Measurements from ENCODE around the gene ESM1.
"Not testable (repeated sequence)": the region's sequence is repeated elsewhere in the genome, so short reads cannot be mapped to it uniquely, and the experiment has no call there.

ESM1 gene, protein sequence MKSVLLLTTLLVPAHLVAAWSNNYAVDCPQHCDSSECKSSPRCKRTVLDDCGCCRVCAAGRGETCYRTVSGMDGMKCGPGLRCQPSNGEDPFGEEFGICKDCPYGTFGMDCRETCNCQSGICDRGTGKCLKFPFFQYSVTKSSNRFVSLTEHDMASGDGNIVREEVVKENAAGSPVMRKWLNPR

DNA sequence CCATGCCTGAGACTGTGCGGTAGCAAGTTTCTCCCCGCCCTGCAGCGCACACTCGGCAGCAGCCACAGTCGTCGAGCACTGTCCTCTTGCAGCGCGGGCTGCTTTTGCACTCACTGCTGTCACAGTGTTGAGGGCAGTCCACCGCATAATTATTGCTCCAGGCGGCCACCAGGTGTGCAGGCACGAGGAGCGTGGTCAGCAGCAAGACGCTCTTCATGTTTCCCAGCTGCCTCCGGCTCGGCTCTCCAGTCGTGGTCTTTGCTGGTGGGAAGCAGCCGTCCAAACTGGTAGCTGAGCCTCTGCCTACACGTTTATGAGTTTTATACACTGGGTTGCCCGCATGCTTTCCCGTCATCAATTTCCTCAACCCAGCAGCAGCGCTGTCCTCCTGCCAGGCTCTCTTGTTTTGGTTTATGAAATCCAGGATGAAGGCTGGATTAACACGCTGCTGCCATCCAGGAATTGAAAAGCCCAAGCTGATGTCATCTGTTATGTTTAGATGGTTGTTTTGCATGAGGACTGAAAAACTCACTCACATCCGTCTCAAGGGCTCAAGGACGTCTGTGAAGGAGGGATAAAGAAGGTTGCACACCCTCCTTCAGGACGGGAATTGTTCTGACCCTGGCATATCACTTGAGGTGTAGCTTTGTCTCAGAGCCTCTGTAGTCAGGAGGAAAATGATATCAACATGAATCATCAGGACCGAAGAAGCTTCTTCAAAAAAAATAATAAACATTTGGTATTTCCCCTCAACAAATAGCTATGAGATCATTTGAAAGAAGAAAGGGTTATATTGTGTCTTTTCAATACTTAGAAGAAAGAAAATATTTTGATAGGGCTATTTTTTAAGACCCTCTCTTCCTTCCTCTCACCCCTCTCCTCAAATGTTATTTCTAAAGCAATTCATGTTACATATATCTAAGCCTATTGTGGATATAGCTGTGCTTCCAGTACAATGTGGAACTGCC, at the start of gene ESM1:
ESM1 (minus strand) TSS at position 293 of the 968 bp plus-strand sequence; CDS start at position 217, 76 bp downstream.
- no peak for FAIRE-seq

DNA sequence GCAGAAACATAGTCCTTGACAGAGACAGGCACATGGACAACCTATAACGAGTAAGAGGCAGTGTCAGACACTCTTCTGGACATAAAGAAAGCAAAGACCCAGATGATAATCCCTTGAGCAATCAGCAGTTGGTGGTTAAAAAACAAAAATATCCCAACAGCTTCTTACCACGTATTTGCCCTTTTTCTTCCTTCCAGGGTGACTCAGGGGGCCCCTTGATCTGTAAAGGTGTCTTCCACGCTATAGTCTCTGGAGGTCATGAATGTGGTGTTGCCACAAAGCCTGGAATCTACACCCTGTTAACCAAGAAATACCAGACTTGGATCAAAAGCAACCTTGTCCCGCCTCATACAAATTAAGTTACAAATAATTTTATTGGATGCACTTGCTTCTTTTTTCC, 48.2 kb upstream of the ESM1 start:
- FAIRE-seq: no peak

DNA sequence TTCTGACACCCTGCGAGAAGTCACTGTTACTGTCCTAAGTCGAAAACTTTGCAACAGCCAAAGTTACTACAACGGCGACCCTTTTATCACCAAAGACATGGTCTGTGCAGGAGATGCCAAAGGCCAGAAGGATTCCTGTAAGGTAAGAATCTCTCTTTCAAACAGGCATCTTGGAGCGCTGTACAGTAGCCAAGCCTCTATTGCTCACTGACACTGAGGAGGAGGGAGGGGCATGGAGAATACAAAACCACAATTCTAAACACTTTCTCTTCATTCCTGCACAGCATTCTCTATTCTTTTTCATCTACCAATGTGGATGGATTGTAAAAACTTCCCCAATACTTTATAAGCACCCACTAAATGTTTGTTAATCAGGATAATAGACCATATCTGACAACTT, 46.1 kb upstream of the ESM1 start:
- FAIRE-seq: no peak

DNA sequence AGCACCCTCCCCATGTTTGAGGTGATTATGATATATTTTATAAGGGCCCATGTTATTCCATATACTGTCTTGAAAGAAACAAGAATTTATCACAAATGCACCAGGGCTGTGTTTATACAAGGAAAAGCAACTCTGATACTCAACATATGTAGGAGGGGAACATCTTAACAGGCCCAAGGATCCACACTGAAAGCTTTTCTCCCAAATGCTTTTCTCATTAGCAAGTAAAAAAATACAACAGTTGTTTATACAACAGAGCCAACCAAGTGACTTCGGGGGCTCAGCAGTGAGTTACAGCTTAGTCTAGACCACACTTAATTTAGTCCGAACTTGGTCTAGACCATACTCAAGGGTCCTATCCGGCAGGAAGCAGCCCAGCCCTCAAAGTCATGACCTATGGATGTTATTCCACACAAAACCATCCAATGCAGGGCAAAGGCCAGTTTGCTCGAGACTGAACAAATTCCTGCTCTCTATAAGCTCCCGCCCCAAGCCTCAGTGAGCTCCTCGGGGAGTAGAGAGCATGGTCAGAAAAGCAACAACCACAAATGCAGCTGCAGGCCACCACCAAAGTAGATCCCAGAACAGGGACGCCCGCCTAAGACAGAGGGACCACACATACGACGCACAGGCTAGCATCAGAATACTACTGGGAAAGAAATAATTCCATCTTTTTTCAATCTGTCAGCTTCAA, 45.4 kb upstream of the ESM1 start:
- FAIRE-seq: no peak

DNA sequence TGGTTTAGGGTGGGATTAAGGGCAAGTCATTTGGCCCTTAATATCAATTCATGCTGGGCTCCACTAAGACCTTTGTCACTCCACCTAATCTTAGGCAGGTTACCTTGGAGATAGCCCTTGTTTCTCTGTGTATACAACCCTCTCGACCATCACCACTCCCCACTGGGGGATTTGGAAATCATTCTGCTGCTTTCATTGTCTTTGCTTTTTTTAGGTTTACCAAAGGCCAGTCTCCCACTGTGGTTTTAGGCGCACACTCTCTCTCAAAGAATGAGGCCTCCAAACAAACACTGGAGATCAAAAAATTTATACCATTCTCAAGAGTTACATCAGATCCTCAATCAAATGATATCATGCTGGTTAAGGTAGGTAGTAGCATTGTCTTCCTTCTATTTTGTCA, 44.8 kb upstream of the ESM1 start:
- FAIRE-seq: no peak

DNA sequence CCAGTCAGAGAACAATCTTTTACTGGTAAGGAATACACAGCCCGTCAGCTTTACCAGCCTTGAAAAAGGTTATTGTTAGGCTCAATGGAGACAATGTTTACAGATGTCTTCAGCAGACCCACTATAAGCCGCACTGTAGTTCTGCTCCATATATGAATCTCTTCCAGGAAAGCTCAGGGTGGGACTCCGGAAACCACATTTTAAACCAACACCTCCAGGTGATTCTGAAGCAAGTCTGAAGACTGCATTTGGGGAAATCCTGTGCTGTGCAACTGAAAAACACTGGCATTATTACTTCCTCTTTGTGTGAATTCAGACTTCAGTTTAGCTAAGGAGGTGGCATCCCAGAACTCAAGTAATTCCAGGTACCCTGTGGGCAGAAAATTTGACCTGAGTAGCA, 42.2 kb upstream of the ESM1 start:
- FAIRE-seq: no peak

DNA sequence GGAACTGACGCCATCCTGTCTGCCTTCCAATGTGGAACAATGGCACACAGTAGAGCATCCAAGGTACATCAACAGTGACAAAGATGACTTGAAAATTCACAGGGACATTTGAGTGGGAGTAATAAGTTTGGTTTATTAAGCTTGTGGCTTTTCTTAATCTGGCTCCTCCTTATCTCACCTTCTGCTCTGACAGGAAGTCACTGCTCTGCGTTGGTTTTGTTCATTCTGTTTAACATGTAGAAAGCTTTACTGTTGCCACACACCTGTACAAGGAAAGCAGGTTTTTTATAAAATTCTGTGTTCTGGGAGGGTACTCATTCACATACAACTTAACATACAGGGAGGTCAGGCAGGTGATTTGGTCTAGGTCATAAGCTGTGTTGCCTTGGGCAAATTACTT, 37.1 kb upstream of the ESM1 start:
- FAIRE-seq: no peak

DNA sequence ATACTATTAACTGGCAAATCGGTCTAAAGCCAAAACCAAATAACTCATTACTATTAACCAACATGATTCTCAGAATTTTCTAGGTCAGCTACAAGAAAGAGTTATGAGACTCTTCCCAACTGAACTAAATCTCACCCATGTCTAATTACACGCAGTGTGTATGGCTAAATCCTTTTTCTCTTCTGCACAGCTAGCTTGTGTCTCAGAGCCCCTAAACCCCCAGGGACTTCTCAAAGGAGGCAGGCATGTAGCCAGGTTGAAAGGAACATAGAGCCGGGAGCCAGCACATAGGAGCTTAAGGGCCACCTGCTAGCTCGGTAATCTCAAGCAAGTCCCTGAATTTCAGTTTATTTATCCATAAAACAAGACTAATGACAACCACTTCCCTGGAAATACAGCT, 36.4 kb upstream of the ESM1 start:
- no peak for FAIRE-seq

DNA sequence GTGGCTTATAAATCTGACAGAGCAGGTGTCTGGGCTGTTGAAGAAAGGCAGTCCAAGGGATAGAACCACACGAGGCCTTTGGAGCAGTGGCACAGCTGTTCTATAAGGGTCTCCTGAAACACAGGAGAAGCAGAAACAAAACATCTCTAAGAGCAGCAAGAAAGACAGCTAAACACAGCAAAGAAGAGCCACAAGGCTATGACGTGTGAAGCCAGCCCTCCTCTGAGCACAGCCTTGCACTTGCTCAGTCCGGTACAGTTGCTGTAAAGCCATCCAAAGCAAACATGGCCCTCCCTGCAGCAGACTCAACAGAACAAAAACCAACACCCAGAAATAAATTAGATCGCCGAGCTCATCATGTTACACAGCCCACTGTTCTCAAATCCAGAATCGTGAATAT, 36.0 kb upstream of the ESM1 start:
- no peak for FAIRE-seq

DNA sequence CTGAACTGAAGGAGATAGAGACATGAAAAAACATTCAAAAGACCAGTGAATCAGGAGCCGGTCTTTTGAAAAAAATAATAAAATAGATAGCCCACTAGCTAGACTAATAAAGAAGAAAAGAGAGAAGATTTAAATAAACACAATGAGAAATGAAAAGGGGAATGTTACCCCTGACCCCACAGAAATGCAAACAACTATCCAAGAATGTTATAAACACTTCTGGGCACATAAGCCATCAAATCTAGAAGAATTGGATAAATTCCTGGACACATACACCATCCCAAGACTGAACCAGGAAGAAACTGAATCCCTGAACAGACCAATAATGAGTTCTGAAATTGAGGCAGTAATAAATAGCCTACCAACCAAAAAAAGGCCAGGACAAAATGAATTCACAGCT, 24.8 kb upstream of the ESM1 start:
- FAIRE-seq: not testable (repeated sequence)

DNA sequence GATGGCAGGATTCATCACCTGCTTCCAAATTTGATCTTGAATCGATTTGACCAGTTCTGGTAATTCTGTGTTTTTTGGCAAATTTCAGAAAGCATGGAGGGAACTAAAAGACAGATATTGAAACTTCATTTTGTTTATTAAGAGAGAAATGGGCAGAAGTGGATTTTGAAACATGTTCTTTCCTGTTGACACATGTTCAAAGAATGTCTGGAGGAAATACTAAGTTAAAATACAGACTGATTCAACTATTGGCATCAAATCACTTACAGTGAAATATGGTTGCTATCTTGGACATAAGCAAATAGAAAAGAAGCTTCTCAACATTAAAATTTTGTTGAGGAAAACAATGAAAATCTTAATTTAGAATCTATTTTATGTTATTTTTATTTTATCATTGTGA, 19.3 kb upstream of the ESM1 start:
- FAIRE-seq: no peak

DNA sequence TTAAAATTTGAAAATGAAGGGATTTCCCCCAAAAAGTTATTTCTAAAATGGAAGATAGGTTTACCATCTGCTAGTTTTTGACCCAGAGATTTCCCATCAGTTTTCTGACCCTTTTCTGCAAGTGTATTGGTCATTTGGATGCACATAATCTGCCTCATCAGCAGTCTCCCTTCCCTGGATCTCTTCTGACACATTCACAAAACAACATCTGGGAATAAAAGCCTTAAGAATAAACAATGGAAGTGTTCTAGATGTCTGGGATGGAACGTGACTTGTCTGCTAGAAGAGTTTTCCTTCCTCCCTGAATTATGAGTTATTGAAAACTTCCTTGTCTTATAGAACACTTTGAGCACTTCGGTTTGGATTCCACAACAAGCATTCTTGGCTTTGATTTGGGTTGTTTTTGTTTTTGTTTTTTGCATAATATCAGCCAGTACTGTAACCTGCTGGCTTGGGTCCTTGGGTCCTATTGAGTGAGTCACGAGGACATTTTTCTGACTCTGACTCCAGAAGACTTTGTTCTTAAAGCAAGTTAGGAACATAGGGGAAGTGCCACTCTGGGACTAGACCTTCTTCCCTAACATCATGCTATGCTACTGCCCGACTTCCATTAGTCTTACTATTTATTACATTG, 18.2 kb upstream of the ESM1 start:
- no peak for FAIRE-seq

DNA sequence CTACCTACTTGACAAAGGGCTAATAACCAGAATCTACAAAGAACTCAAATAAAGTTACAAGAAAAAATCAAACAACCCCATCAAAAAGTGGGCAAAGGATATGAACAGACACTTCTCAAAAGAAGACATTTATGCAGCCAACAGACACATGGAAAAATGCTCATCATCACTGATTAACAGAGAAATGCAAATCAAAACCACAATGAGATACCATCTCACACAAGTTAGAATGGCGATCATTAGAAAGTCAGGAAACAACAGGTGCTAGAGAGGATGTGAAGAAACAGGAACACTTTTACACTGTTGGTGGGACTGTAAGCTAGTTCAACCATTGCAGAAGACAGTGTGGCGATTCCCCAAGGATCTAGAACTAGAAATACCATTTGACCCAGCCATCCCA, 16.8 kb upstream of the ESM1 start:
- FAIRE-seq: not testable (repeated sequence)

DNA sequence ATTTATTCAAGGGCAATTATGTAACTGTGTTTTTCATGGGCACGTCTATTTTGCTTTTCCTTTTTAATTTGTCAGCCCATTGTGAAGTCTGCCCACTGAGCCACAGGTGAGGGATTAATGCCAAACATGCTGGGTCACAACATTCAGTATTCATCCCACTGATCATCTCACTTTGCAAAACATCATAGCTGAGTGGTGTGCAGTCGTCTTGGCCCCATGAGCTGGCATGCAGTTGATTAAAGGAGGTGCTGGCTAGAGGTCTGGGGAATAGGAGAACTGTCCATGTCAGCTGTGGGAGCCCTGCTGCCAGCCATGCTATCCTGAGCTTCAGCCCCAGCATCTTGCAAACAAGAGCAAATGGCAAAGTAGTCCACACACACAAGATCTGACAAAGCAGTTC, 11.7 kb upstream of the ESM1 start:
- FAIRE-seq: no peak

DNA sequence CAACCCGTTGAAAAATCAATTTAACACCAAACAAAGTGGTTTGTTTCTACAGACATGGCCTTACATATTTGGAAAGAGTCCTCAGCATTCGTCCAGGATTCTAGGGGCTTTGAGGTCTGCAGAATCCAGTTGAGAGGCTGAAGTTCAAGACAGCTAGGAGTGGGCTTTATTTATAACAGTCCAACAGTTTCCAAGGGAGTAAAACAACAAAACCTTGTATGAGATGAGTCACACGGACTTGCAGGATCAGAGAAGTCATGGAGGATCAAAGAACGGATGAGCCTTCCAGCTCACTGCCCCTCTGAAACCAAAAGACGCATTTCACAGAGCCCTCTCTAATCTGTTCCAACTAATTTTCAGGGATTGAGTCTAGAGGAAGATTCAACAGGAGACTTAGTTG, 11.1 kb upstream of the ESM1 start:
- no peak for FAIRE-seq

DNA sequence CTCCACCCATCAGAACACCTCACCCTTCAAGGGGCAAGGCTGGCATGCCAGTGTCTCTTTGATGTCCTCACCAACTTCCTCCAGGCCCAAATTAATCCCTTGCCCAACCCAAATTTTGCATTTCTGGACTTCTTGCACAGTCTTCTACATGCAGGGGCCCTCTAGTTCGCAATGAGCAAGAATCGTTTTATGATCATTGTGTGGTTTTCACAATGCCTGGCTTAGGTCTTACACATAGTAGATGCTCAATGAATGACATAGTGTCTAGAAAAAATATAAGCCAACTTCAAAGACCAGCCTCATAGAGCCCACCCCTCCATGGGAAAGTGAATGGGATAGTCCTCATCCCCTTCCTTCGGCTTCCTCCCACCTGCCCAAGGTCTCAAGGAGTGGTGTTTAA, 9.8 kb upstream of the ESM1 start:
- FAIRE-seq: no peak

DNA sequence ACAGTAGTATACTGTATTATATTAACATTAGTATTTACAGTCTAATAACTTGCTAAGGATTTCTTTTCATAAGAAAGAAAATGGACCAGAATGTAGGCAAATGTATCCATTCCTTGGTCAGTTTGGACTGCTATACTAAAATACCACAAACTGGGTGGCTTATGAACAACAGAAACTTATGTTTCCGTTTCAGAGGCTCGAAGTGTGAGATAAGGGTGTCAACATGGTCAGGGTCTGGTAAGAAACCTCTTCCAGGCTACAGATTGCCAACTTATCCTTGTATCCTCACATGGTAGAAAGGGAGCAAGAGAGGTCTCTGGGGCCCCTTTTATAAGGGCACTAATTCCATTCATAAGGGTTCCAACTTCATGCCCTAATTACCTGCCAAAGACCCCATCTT, 9.2 kb upstream of the ESM1 start:
- FAIRE-seq: no peak

DNA sequence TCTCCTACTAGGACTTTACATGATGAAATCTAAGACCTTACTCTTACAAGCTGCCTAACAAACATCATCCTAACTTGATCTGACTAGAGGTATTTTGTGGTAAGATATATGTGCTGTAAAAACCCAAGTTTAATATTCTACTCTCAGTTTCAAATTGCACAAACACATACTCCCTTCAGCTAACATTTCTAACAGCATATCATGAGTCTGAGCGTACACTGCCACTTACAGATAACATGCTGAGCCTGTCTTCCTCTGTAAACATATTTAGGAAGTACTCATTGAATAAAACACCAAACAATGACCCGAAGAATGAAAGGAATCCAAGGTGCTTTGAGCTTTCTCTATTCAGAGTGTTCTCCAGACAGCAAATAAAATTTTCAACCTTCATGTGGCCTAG, 7.9 kb upstream of the ESM1 start:
- FAIRE-seq: no peak

DNA sequence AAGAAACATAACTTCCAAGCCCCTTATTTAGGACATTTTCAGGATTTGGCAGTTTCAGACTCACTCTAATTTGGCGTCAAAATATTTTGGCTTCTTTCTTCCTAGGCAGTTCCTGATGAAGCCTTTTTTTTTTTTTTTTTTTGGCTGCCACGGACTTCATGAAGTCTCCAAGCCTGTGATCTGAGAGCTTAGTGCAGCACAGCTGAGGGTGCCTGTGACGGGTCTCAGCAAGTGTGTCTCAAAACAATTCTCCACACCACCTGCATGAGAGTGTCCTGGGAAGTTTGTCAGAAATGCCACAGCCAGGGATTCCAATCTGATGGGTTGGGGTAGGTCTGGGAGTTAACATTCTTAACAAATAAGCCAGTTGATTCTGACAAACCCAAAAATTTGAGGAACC, 6.0 kb upstream of the ESM1 start:
- FAIRE-seq: no peak

DNA sequence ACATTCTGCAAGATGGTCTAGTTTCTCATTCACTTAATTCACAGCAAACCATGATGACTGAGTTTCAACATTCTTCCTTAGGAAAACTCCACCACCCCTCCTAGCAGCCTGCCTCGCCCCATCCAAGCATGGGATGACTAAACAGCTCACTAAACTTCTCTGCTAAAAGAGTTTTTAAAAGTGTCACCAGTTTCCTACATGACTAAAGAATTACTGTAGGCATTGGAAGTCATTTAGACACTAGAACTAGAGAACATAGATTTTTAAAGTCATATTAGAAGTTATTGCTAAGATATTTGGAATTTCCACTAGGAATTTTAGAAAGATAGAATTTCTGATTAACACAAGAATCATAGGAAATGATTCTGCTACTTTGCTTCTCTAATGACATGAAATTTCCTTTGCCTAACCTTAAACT, 5.5 kb upstream of the ESM1 start:
- no peak for FAIRE-seq

DNA sequence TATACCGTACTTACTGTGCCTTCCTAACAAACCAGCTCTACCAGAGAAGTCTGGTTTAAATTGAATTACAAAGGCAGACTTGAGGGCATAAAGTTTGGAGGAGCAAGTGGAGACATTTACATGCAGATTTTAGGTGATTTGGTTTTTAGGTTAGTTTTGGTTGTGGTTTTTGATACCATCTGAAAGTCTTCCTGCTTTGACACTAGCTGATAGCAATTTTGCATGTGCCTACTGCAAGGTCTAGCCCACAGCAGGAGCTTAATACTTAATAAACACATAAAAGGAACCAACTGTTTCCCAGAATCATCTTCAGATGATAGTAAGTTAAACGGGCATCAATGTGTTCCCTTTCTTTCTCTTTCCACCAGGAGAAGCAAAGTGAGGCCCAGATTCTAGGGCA, 3.4 kb upstream of the ESM1 start:
- no peak for FAIRE-seq

DNA sequence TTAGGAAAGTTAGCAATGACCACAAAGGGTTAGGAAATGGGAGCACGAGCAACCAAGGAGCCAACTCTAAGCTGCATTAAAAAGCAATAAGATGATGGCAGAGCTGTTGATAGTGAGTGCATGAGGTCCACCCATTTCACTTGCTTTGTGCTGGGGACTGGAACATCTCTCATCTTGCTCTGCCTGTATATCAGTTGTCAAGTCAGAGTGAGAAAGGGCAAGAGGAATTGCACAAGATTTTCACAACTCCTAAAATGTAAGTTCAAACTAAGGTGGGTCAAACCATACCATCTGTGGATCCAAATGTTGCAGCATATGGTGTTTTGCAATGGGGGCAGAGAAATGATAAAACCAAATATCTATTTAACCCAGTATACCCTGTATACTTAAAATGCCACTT, 2.8 kb upstream of the ESM1 start:
- FAIRE-seq: no peak

DNA sequence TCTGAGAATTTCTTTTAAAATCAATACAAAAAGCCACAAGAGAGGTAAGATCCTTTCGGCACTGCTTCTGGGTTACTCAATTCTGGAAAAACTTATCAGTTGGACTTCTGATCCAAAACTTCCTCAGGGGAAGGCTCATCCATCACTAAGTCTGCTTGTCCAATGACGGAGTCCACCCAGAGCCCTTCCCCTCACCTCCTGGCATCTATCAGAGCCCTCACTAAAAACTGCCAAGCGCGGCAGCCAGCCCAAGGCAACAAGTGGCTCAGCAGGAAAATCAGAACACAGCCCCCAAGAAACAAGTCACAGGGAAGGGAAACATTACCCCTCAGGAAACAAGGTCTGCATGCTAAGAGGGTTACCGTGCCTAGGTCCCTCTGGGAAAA, 869 bp upstream of the ESM1 start:
- no peak for FAIRE-seq

DNA sequence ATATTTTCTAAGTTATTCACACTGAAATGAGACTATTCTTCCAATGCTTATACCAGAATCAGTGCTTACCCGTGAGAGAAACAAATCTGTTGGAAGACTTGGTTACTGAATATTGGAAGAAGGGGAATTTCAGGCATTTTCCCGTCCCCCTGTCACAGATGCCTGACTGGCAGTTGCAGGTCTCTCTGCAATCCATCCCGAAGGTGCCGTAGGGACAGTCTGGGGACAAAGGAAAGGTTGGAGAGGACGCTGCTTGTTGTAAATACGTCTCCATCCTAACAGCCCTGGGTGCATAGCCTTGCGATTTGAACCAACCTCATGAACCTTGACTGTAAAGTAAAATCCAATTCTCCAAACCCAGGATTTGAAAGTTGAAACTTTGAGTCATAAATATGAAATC, 3.5 kb downstream of the ESM1 start:
- no peak for FAIRE-seq
